Colonic mucosa (tissue), 4 donors: ENCODE measurements around the gene FARP1. TPM values are rescaled to one million over a fixed set of nuclear protein-coding genes. Genes with fewer than 3 reads are reported as not detected.

ENCODE experiments used
- DNase-seq: peaks from one replicate; pipeline ENCODE4 v3.0.0-alpha.2; 2020
- H3K27ac ChIP-seq: fragments of 200-600 bp; one replicate; pipeline ENCODE4 v1.8.0; 2021
- H3K27me3 ChIP-seq: fragments of 200-600 bp; one replicate; pipeline ENCODE4 v1.8.0; 2021
- H3K36me3 ChIP-seq: fragments of 200-600 bp; one replicate; pipeline ENCODE4 v1.8.0; 2021
- H3K4me1 ChIP-seq: fragments of 200-600 bp; one replicate; pipeline ENCODE4 v1.8.0; 2021; ENCODE audit warnings: mild to moderate bottlenecking
- H3K4me3 ChIP-seq: fragments of 200-600 bp; one replicate; pipeline ENCODE4 v1.8.0; 2021
- H3K9ac ChIP-seq, 2 donors: one replicate each; pipeline ENCODE4 v1.7.0; 2013; ENCODE audit warnings: control low read depth in 2 of 2, low read depth in 2 of 2, low read length in 2 of 2
- H3K9me3 ChIP-seq: fragments of 200-600 bp; one replicate; pipeline ENCODE4 v1.8.0; 2021
- CTCF ChIP-seq: fragments of 200-600 bp; IDR thresholded peaks from one replicate; pipeline ENCODE4 v1.8.0; 2022; ENCODE audit warnings: antibody characterized with exemption, mild to moderate bottlenecking
- intact Hi-C: fragments of 100-400 bp; cut with DNase I; formaldehyde crosslinking; loops from one replicate; pipeline ENCODE4 v1.14.1; 2022
- total RNA-seq, 2 donors: library from RNA; stranded (reverse); fragmentation: NEBNext Ultra II Directional in 1 of 2; extraction: Animal tissue kit (Norgen Biotek cat#: 25700) in 1 of 2; gene quantifications; one replicate each; pipeline ENCODE4 v1.2.1, GENCODE V29; 2021
- donor health status: healthy.
- donor health status: DM: no; HTN: no; CAD: no.
- donor health status: DM: no; HTN: no; CAD: no.

The FARP1 gene
- total RNA-seq, 2 donors from 2014 or later: 39.1 to 53.5 TPM

- intact Hi-C loops: no loop called here
- H3K4me3 ChIP-seq: no peak overlapping the region
- no peaks in the 10 kb centered on the region for H3K4me1 ChIP-seq
- TF ChIP-seq CTCF: no peak
- no peak overlapping the region for H3K27ac ChIP-seq
- no peaks in the 10 kb centered on the region for H3K27me3 ChIP-seq
- no peak overlapping the region for H3K9ac ChIP-seq
- DNase-seq: no peak
- no peaks in the 10 kb centered on the region for H3K36me3 ChIP-seq
- H3K9me3 ChIP-seq: no peaks in the 10 kb centered on the region
These were observed 234.9 kb downstream of the FARP1 start for GRCh38 chr13:98377635-98378378.

- no peak for DNase-seq
- H3K36me3 ChIP-seq: no peaks in the 10 kb centered on the region
- no peaks in the 10 kb centered on the region for H3K9me3 ChIP-seq
- H3K9ac ChIP-seq: no peak overlapping the region
- intact Hi-C loops: no loop called here
- no peaks in the 10 kb centered on the region for H3K27me3 ChIP-seq
- no peak overlapping the region for H3K4me3 ChIP-seq
- TF ChIP-seq CTCF: no peak
- H3K4me1 ChIP-seq: no peaks in the 10 kb centered on the region
- H3K27ac ChIP-seq: no peak overlapping the region
These were observed 241.8 kb downstream of the FARP1 start for GRCh38 chr13:98384739-98385138.

DNA sequence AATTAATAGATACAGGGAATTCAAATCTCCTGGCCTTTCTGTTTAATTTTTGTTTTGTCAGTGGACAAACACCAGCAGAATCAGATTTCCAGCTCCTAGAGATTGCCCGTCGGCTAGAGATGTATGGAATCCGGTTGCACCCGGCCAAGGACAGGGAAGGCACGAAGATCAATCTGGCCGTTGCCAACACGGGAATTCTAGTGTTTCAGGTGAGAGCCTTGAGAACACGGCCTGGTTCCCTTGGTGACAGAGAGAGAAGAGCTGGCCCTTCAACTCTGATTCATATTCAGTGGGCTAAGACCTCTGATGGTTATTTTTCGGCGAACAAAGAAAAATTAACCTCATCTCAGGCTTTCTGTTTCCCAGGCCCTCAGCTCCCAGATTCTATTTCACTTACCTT lies 242.7 kb downstream of the FARP1 start:
- Histone ChIP-seq H3K36me3 (no peaks in the 10 kb centered on the region), H3K27ac (no peak overlapping the region), H3K4me3 (no peak overlapping the region)

DNA sequence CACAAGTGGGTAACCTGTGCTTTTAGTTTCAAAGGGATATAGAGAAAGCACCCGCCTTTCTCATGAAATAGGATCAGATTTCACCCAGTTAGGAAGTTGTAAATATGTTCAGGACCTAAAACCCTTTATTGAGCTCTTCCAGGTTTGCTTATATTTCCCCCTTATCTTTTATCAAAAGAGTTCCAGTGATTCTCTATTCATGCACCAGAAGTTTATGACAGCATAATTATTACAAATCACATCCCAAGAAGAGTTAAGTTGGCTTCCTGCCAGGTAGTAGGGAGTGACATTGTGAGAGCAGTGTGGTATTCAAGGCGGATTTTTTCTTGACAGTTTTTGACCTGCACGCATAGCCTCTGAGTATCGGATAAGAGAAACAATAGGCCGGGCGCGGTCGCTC lies 243.7 kb downstream of the FARP1 start:
- no peaks in the 10 kb centered on the region for H3K4me1 ChIP-seq
- intact Hi-C loops: no loop called here
- H3K27ac ChIP-seq: no peak overlapping the region
- no peak overlapping the region for H3K4me3 ChIP-seq
- DNase-seq: no peak
- H3K27me3 ChIP-seq: no peaks in the 10 kb centered on the region
- H3K9ac ChIP-seq: no peak overlapping the region
- no peak for TF ChIP-seq CTCF
- no peaks in the 10 kb centered on the region for H3K36me3 ChIP-seq
- no peaks in the 10 kb centered on the region for H3K9me3 ChIP-seq

More for the DNA sequence above, 242.7 kb downstream of the FARP1 start:
- intact Hi-C loops: no loop called here
- no peaks in the 10 kb centered on the region for H3K9me3 ChIP-seq
- H3K9ac ChIP-seq: no peak overlapping the region
- no peaks in the 10 kb centered on the region for H3K27me3 ChIP-seq
- no peaks in the 10 kb centered on the region for H3K4me1 ChIP-seq
- no peak for DNase-seq
- TF ChIP-seq CTCF: no peak

- DNase-seq: no peak
- H3K4me3 ChIP-seq: no peak overlapping the region
- no peaks in the 10 kb centered on the region for H3K4me1 ChIP-seq
- no peak overlapping the region for H3K27ac ChIP-seq
- TF ChIP-seq CTCF: no peak
- H3K27me3 ChIP-seq: no peaks in the 10 kb centered on the region
- H3K36me3 ChIP-seq: no peaks in the 10 kb centered on the region
- no peaks in the 10 kb centered on the region for H3K9me3 ChIP-seq
- H3K9ac ChIP-seq: no peak overlapping the region
- intact Hi-C loops: no loop called here
These were observed 246.4 kb downstream of the FARP1 start for GRCh38 chr13:98389319-98389718.
